ENCODE results near the gene UBAC1.
"Not testable (repeated sequence)": the region's sequence is repeated elsewhere in the genome, so short reads cannot be mapped to it uniquely, and the experiment has no call there.

Gene UBAC1

DNA sequence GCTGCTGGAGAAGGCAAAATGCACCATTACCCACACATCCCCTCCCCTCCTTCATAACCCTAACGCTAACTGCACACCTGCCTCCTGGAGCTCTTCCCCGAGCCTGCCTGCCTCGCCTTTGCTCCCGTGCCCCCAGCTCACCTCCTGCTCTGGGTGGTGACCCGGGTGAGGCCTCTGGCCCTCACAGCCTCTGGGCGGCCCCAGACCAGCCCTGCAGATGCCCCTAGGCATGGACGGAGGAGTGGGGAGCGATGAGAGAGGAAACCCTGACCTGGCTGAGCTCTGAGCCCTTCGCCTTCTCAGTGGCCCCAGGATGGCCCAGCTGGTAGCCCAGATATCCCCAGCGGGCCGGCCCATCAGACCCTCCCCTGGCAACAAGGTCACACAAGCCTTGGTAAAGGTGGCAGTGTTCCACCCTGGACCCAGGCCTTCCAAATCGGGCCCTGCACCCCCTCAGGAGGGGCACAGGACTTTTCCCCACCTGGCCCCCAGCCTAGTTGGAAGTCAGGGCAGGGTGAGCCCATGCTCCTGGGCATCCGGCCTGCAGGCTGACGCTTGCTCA, 39.3 kb downstream of the UBAC1 start:
- Histone ChIP-seq H3K36me3 (ENCODE audit: control insufficient read depth in 1 of 2, insufficient read depth in 2 of 2, low read length in 2 of 2) (peaks cover 3 to 6% of the 10 kb centered on the region in 2 donors), H3K4me1 (ENCODE audit: control insufficient read depth in 1 of 2, insufficient read depth in 2 of 2, low read length in 2 of 2) (no peaks in the 10 kb centered on the region), H3K4me3 (ENCODE audit: low read depth in 1 of 2, low read length in 2 of 2) (no peak overlapping the region), H3K9me3 (ENCODE audit: control insufficient read depth in 1 of 2, low read length in 2 of 2) (peaks cover 9 to 12% of the 10 kb centered on the region in 2 donors), H3K27me3 (ENCODE audit: control insufficient read depth in 1 of 2, insufficient read depth in 2 of 2, low read length in 2 of 2) (no peaks in the 10 kb centered on the region), H3K9ac (ENCODE audit: low read depth in 1 of 2, low read length in 2 of 2) (no peak overlapping the region), H3K27ac (ENCODE audit: low read depth, low read length) (no peak overlapping the region)

DNA sequence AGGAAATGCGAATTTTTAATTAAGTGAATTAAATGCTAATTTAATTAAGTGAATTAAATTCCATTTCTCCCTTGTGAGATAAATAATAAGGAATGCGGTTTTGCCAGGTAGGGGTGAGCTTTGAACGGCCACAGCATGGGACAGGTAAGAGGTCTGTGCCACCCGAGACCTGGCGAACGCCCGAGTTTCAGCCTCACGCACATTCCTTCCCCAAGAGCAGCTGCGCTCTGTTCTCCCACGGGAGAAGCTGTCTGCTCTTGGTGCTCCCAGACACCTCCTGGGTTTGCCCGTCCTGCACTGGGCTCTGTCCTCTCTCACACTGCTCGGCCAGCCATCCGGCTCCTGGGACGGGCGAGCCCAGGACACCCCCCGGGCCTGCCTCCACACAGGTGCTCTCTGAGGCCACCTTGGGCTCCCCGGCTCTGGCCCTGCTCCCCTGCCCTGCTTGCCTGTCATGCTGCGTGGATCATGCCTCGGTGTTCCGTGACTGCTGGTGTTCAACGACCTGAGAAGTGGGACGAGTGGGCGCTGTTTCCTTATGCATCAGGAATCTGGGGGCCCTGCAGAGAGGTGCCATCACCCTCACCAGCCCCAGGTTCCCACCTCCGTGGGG, 40.1 kb downstream of the UBAC1 start:
- peaks cover 5 to 10% of the 10 kb centered on the region in 2 donors for H3K36me3 ChIP-seq (ENCODE audit: control insufficient read depth in 1 of 2, insufficient read depth in 2 of 2, low read length in 2 of 2)
- no peak overlapping the region for H3K9ac ChIP-seq (ENCODE audit: low read depth in 1 of 2, low read length in 2 of 2)
- H3K9me3 ChIP-seq (ENCODE audit: control insufficient read depth in 1 of 2, low read length in 2 of 2) = peaks cover 15 to 19% of the 10 kb centered on the region in 2 donors
- H3K27me3 ChIP-seq (ENCODE audit: control insufficient read depth in 1 of 2, insufficient read depth in 2 of 2, low read length in 2 of 2) = no peaks in the 10 kb centered on the region
- no peak overlapping the region for H3K27ac ChIP-seq (ENCODE audit: low read depth, low read length)
- H3K4me1 ChIP-seq (ENCODE audit: control insufficient read depth in 1 of 2, insufficient read depth in 2 of 2, low read length in 2 of 2) = no peaks in the 10 kb centered on the region
- no peak overlapping the region for H3K4me3 ChIP-seq (ENCODE audit: low read depth in 1 of 2, low read length in 2 of 2)

DNA sequence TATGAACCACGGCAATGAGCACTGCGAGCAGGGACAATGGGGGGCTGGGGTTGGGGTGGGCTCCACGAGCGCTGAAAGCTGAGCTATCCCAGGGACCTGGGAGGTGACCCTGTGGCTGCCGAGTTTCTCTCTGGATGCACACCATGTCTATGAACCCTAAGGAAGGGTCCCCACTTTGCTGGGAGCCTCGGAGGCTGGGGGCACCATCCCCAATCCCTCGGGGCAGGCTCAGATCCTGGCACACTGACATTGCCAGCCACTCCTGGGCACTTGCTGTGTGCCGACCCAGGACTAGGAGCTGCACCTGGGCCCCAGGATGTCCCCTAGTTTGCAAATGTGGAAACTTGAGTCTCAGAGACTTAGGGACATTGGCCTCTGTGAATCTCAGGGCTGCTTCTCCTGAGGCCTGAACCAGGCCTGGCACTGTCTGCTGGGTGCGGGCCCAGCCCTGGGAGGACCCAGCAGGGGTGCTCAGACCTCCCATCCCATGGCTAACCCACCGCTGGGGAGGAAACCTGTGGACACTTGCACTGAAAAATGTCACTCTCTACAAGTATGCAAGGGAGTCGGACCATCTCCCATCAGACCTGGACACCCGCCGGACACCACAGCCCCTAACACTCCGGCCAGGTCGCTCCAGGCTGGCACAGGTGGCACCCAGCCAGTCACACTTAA, 40.8 kb downstream of the UBAC1 start:
- no peaks in the 10 kb centered on the region for H3K4me1 ChIP-seq (ENCODE audit: control insufficient read depth in 1 of 2, insufficient read depth in 2 of 2, low read length in 2 of 2)
- H3K27me3 ChIP-seq (ENCODE audit: control insufficient read depth in 1 of 2, insufficient read depth in 2 of 2, low read length in 2 of 2) = no peaks in the 10 kb centered on the region
- H3K9ac ChIP-seq (ENCODE audit: low read depth in 1 of 2, low read length in 2 of 2) = no peak overlapping the region
- H3K27ac ChIP-seq (ENCODE audit: low read depth, low read length) = no peak overlapping the region
- peaks cover 7 to 17% of the 10 kb centered on the region in 2 donors for H3K36me3 ChIP-seq (ENCODE audit: control insufficient read depth in 1 of 2, insufficient read depth in 2 of 2, low read length in 2 of 2)
- H3K4me3 ChIP-seq (ENCODE audit: low read depth in 1 of 2, low read length in 2 of 2) = no peak overlapping the region
- H3K9me3 ChIP-seq (ENCODE audit: control insufficient read depth in 1 of 2, low read length in 2 of 2) = peaks cover 21 to 26% of the 10 kb centered on the region in 2 donors

DNA sequence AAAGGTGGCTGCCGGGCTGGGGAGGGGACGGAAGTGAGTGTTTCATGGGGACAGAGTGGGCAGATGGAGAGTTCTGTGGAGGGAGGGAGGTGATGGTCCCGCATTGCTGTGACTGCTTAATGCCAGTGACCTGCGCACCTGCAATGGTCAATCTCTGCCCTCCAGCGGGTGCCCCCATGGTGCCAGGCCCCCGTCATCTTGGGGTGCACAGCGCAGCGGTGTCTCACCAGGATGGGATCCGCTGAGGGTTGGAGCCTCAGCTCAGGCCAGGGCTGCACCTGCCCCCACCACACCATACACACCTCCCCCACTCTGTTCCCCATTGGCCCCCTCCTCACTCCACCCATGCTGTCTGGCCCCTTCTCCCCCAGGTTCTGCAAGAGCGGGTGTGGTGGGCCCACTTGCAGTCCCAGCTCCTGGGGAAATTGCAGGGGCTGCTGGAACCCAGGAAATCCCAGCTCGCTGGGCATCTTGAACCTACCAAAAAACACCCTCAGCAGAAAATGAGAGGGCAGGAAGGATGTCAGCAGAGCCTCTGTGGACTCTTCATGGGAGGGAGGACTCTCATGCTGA, 41.8 kb downstream of the UBAC1 start:
- Histone ChIP-seq H3K27me3 (ENCODE audit: control insufficient read depth in 1 of 2, insufficient read depth in 2 of 2, low read length in 2 of 2) (no peaks in the 10 kb centered on the region), H3K9me3 (ENCODE audit: control insufficient read depth in 1 of 2, low read length in 2 of 2) (peaks cover 29 to 35% of the 10 kb centered on the region in 2 donors), H3K36me3 (ENCODE audit: control insufficient read depth in 1 of 2, insufficient read depth in 2 of 2, low read length in 2 of 2) (peaks cover 17 to 24% of the 10 kb centered on the region in 2 donors), H3K4me3 (ENCODE audit: low read depth in 1 of 2, low read length in 2 of 2) (no peak overlapping the region), H3K9ac (ENCODE audit: low read depth in 1 of 2, low read length in 2 of 2) (no peak overlapping the region), H3K4me1 (ENCODE audit: control insufficient read depth in 1 of 2, insufficient read depth in 2 of 2, low read length in 2 of 2) (no peaks in the 10 kb centered on the region), H3K27ac (ENCODE audit: low read depth, low read length) (no peak overlapping the region)

DNA sequence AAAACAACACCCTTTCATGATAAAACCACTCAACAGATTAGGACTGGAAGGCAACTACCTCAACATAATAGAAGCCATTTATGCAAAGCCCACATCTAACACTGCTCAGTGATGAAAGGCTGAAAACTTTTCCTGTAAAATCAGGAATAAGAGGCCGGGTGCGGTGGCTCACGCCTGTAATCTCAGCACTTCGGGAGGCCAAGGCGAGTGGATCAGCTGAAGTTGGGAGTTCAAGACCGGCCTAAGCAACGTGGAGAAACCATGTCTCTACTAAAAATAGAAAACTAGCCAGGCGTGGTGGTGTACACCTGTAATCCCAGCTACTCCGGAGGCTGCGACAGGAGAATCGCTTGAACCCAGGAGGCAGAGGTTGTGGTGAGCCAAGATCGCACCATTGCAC, 44.9 kb downstream of the UBAC1 start:
- H3K9ac ChIP-seq (ENCODE audit: low read depth in 1 of 2, low read length in 2 of 2); H3K27ac ChIP-seq (ENCODE audit: low read depth, low read length); H3K4me3 ChIP-seq (ENCODE audit: low read depth in 1 of 2, low read length in 2 of 2); H3K4me1 ChIP-seq (ENCODE audit: control insufficient read depth in 1 of 2, insufficient read depth in 2 of 2, low read length in 2 of 2); H3K27me3 ChIP-seq (ENCODE audit: control insufficient read depth in 1 of 2, insufficient read depth in 2 of 2, low read length in 2 of 2): not testable (repeated sequence)
- peaks cover 24 to 40% of the 10 kb centered on the region in 2 donors for H3K36me3 ChIP-seq (ENCODE audit: control insufficient read depth in 1 of 2, insufficient read depth in 2 of 2, low read length in 2 of 2)
- H3K9me3 ChIP-seq (ENCODE audit: control insufficient read depth in 1 of 2, low read length in 2 of 2) = peaks cover 33 to 42% of the 10 kb centered on the region in 2 donors

DNA sequence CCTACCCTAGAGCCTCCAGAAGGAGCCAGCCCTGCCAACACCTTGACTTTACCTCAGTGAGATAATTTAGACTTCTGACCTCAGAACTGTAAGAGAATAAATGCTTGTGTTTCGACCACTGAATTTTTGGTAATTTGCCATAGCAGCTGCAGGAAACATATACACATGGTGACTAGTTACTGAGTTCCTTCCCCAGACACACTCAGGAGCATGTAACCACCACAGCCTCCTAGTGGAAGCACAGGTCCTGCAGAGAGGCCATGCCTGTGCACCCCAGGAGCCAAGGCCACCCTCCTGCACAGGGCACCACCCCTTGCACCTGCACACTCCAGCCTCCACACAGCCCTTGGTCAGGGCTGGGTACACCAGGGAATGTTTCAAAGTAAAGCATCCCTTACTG, 46.3 kb downstream of the UBAC1 start:
- H3K27me3 ChIP-seq (ENCODE audit: control insufficient read depth in 1 of 2, insufficient read depth in 2 of 2, low read length in 2 of 2) = no peaks in the 10 kb centered on the region
- H3K9ac ChIP-seq (ENCODE audit: low read depth in 1 of 2, low read length in 2 of 2) = no peak overlapping the region
- no peak overlapping the region for H3K27ac ChIP-seq (ENCODE audit: low read depth, low read length)
- H3K4me3 ChIP-seq (ENCODE audit: low read depth in 1 of 2, low read length in 2 of 2) = peak overlapping the region in 1 of 2 donors; percentile 18
- no peaks in the 10 kb centered on the region for H3K4me1 ChIP-seq (ENCODE audit: control insufficient read depth in 1 of 2, insufficient read depth in 2 of 2, low read length in 2 of 2)
- H3K36me3 ChIP-seq (ENCODE audit: control insufficient read depth in 1 of 2, insufficient read depth in 2 of 2, low read length in 2 of 2) = peaks cover 24 to 40% of the 10 kb centered on the region in 2 donors
- H3K9me3 ChIP-seq (ENCODE audit: control insufficient read depth in 1 of 2, low read length in 2 of 2) = peaks cover 33 to 42% of the 10 kb centered on the region in 2 donors

DNA sequence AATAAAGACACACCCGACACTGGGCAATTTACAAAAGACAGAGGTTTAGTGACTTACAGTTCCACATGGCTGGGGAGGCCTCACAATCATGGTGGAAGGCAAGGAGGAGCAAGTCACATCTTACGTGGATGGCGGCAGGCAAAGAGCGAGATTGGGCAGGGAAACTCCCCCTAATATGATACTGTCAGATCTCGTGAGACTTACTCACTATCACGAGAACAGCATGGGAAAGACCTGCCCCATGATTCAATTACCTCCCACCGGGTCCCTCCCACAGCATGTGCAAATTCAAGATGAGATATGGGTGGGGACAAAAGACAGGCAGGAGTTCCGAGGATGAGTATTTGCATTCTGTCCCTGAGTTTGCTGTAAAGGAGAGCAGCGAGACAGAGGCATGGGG, 49.9 kb downstream of the UBAC1 start:
- H3K27ac ChIP-seq (ENCODE audit: low read depth, low read length); H3K27me3 ChIP-seq (ENCODE audit: control insufficient read depth in 1 of 2, insufficient read depth in 2 of 2, low read length in 2 of 2); H3K9ac ChIP-seq (ENCODE audit: low read depth in 1 of 2, low read length in 2 of 2); H3K4me3 ChIP-seq (ENCODE audit: low read depth in 1 of 2, low read length in 2 of 2): not testable (repeated sequence)
- H3K4me1 ChIP-seq (ENCODE audit: control insufficient read depth in 1 of 2, insufficient read depth in 2 of 2, low read length in 2 of 2) = peaks cover 13 to 14% of the 10 kb centered on the region in 2 donors
- H3K9me3 ChIP-seq (ENCODE audit: control insufficient read depth in 1 of 2, low read length in 2 of 2) = peaks cover 20 to 24% of the 10 kb centered on the region in 2 donors
- peaks cover 23 to 38% of the 10 kb centered on the region in 2 donors for H3K36me3 ChIP-seq (ENCODE audit: control insufficient read depth in 1 of 2, insufficient read depth in 2 of 2, low read length in 2 of 2)

DNA sequence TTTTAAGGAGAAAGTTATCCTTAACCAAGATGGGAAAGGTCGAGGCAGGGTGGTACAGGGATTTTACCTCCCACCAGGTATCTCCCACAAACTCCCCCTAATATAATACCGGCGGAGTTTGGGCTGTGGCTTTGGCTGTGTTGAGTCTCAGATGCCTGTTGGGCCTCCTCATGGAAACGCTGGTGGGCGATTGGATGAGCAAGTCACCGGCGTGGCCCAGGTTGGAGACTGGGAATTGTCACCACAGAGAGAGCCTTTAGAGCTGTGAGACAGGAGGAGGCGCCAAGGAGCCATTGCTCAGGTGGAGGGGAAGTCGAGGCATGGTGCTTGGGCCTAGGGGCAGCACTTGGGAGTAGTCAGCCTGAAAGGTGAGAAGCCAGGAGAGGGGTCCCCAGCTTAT, 50.4 kb downstream of the UBAC1 start:
- Histone ChIP-seq H3K4me3 (ENCODE audit: low read depth in 1 of 2, low read length in 2 of 2) (no peak overlapping the region), H3K36me3 (ENCODE audit: control insufficient read depth in 1 of 2, insufficient read depth in 2 of 2, low read length in 2 of 2) (peaks cover 21 to 33% of the 10 kb centered on the region in 2 donors), H3K27ac (ENCODE audit: low read depth, low read length) (no peak overlapping the region), H3K27me3 (ENCODE audit: control insufficient read depth in 1 of 2, insufficient read depth in 2 of 2, low read length in 2 of 2) (no peaks in the 10 kb centered on the region), H3K9me3 (ENCODE audit: control insufficient read depth in 1 of 2, low read length in 2 of 2) (peaks cover 16 to 20% of the 10 kb centered on the region in 2 donors), H3K4me1 (ENCODE audit: control insufficient read depth in 1 of 2, insufficient read depth in 2 of 2, low read length in 2 of 2) (peaks cover 17 to 18% of the 10 kb centered on the region in 2 donors), H3K9ac (ENCODE audit: low read depth in 1 of 2, low read length in 2 of 2) (no peak overlapping the region)

DNA sequence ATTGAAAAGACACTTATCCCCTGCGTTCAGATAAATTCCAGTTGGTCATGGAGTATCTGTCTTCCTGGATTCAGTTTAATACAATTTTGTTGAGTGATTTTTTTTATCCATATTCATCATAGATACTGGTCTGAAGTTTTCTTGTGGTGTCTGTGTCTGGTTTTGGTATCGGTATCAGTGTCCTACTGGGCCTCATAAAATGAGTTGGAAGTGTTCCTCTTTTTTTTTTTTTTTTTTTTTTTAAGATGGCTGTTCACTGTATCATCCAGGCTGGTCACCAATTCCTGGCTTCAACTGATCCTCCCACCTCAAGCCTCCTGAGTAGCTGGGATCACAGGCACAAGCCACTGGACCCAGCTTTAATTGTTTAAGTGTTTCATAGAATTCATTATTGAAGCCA, 51.0 kb downstream of the UBAC1 start:
- H3K27me3 ChIP-seq (ENCODE audit: control insufficient read depth in 1 of 2, insufficient read depth in 2 of 2, low read length in 2 of 2) = no peaks in the 10 kb centered on the region
- H3K9ac ChIP-seq (ENCODE audit: low read depth in 1 of 2, low read length in 2 of 2) = no peak overlapping the region
- H3K4me3 ChIP-seq (ENCODE audit: low read depth in 1 of 2, low read length in 2 of 2) = no peak overlapping the region
- peaks cover 22 to 23% of the 10 kb centered on the region in 2 donors for H3K4me1 ChIP-seq (ENCODE audit: control insufficient read depth in 1 of 2, insufficient read depth in 2 of 2, low read length in 2 of 2)
- peaks cover 18 to 28% of the 10 kb centered on the region in 2 donors for H3K36me3 ChIP-seq (ENCODE audit: control insufficient read depth in 1 of 2, insufficient read depth in 2 of 2, low read length in 2 of 2)
- H3K27ac ChIP-seq (ENCODE audit: low read depth, low read length) = no peak overlapping the region
- H3K9me3 ChIP-seq (ENCODE audit: control insufficient read depth in 1 of 2, low read length in 2 of 2) = peaks cover 11 to 16% of the 10 kb centered on the region in 2 donors

DNA sequence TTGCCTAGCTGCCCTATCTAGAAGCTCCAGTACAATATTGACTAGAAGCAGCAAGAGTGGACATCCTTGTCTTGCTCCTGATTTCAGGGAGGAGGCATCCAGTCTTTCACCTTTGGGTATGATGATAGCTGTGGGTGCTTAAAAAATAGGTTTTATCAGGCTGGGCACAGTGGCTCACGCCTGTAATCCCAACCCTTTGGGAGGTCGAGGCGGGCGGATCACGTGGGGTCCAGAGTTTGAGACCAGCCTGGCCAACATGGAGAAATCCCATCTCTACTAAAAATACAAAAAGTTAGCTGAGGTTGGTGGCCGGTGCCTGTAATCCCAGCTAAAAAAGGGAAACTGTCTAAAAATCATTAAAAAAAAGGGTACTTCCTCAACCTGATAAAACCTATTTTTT, 51.8 kb downstream of the UBAC1 start:
- Histone ChIP-seq H3K9ac (ENCODE audit: low read depth in 1 of 2, low read length in 2 of 2) (no peak overlapping the region), H3K9me3 (ENCODE audit: control insufficient read depth in 1 of 2, low read length in 2 of 2) (peaks cover 4 to 7% of the 10 kb centered on the region in 2 donors), H3K27me3 (ENCODE audit: control insufficient read depth in 1 of 2, insufficient read depth in 2 of 2, low read length in 2 of 2) (no peaks in the 10 kb centered on the region), H3K4me3 (ENCODE audit: low read depth in 1 of 2, low read length in 2 of 2) (no peak overlapping the region), H3K4me1 (ENCODE audit: control insufficient read depth in 1 of 2, insufficient read depth in 2 of 2, low read length in 2 of 2) (peaks cover 25% of the 10 kb centered on the region in 2 donors), H3K36me3 (ENCODE audit: control insufficient read depth in 1 of 2, insufficient read depth in 2 of 2, low read length in 2 of 2) (peaks cover 9 to 19% of the 10 kb centered on the region in 2 donors), H3K27ac (ENCODE audit: low read depth, low read length) (no peak overlapping the region)

All from duodenal mucosa (tissue), 2 donors.